ENCODE results near the gene GATAD1.

- TF ChIP-seq CTCF (IDR thresholded peaks at IDR 0.05; ENCODE audit: control extremely low read depth in 1 of 3, insufficient read depth in 1 of 3, low read depth in 1 of 3, low read length in 3 of 3) (no peak), JUN (IDR thresholded peaks at IDR 0.05; ENCODE audit: low read depth, low read length) (no peak)
Observed at GRCh38 chr7:92485267-92485892, 38.1 kb downstream of the GATAD1 start.
